Suprapubic skin (tissue), 3 donors: ENCODE results near the gene FCGBP.

Experiments used
- CTCF ChIP-seq, 2 donors: fragments of 200-600 bp in 1 of 2; fragments of 450-650 bp in 1 of 2; sonication (generic) in 1 of 2; IDR thresholded peaks; one replicate each; pipeline ENCODE4 v1.5.1; 2016 to 2019; ENCODE audit warnings: antibody characterized with exemption in 2 of 2, mild to moderate bottlenecking in 1 of 2, moderate library complexity in 1 of 2
- POLR2A ChIP-seq, 2 donors: fragments of 450-650 bp; IDR thresholded peaks; one replicate each; pipeline ENCODE4 v1.6.1; 2017; ENCODE audit warnings: antibody characterized with exemption in 2 of 2, mild to moderate bottlenecking in 2 of 2, moderate library complexity in 2 of 2

- TF ChIP-seq POLR2A (IDR thresholded peaks at IDR 0.05): no peak
- TF ChIP-seq CTCF (IDR thresholded peaks at IDR 0.05): no peak
Measured at GRCh38 chr19:39927076-39927475, 7.4 kb downstream of the FCGBP start.
